ENCODE data around the gene SSR1.

SSR1 gene

DNA sequence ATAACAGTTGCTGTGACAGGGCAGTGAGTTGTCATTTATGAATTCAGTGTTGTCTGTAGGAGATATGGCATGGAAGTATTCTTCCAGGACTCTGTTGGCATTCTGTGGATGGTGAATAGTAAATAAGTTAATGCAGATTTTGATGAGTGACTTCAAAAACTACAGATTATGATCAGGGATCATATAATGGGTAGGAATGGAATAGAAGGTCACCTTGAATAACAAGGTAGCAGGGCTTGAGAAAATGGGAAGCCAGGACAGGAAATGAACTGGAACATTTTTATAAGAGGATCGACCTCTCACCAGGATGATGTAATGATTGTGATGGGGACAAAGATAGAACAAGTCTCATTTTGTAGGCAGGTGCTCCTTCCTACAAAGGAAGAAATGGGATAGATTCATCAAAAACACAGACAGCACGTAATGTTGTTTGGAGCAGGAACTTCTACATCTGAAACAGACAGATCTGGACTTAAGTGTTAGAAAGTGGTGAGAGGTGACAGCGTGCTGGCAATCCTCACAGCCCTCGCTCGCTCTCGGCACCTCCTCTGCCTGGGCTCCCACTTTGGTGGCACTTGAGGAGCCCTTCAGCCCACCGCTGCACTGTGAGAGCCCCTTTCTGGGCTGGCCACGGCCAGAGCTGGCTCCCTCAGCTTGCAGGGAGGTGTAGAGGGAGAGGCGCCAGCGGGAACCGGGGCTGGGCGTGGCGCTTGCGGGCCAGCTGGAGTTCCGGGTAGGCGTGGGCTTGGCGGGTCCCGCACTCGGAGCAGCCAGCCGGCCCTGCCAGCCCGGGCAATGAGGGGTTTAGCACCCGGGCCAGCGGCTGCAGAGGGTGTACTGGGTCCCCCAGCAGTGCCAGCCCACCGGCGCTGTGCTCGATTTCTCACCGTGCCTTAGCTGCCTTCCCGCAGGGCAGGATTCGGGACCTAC is 30.8 kb upstream of the SSR1 start:
- Histone ChIP-seq H3F3A (ENCODE audit: insufficient read depth, low read length) (no peaks in the 10 kb centered on the region), H4K20me1 (ENCODE audit: insufficient read depth, low read length) (no peaks in the 10 kb centered on the region), H3K9me2 (replicated peaks; ENCODE audit: insufficient read depth, low read length) (no peaks in the 10 kb centered on the region), H3K4me1 (ENCODE audit: low read length) (no peaks in the 10 kb centered on the region), H3K9me3 (replicated peaks; ENCODE audit: insufficient read depth, low read length) (no peaks in the 10 kb centered on the region), H3K27ac (ENCODE audit: low read length) (no peak overlapping the region), H3K9ac (ENCODE audit: low read length) (no peak overlapping the region), H3K79me2 (ENCODE audit: low read length) (no peaks in the 10 kb centered on the region), H3K4me3 (ENCODE audit: low read length) (no peak overlapping the region), H2AFZ (ENCODE audit: low read length) (no peak overlapping the region), H3K36me3 (replicated peaks; ENCODE audit: insufficient read depth, low read length) (no peaks in the 10 kb centered on the region), H3K4me2 (ENCODE audit: low read depth, low read length) (no peak overlapping the region), H3K27me3 (replicated peaks; ENCODE audit: insufficient read depth, low read length) (no peaks in the 10 kb centered on the region)
- TF ChIP-seq EZH2phosphoT487 (IDR thresholded peaks at IDR 0.05; ENCODE audit: low read length) (no peak), EZH2 (optimal IDR thresholded peaks at IDR 0.05; ENCODE audit: low read depth, low read length) (no peak)
- TF ChIP-seq, protein P1, sequence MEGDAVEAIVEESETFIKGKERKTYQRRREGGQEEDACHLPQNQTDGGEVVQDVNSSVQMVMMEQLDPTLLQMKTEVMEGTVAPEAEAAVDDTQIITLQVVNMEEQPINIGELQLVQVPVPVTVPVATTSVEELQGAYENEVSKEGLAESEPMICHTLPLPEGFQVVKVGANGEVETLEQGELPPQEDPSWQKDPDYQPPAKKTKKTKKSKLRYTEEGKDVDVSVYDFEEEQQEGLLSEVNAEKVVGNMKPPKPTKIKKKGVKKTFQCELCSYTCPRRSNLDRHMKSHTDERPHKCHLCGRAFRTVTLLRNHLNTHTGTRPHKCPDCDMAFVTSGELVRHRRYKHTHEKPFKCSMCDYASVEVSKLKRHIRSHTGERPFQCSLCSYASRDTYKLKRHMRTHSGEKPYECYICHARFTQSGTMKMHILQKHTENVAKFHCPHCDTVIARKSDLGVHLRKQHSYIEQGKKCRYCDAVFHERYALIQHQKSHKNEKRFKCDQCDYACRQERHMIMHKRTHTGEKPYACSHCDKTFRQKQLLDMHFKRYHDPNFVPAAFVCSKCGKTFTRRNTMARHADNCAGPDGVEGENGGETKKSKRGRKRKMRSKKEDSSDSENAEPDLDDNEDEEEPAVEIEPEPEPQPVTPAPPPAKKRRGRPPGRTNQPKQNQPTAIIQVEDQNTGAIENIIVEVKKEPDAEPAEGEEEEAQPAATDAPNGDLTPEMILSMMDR (IDR thresholded peaks at IDR 0.05; ENCODE audit: low read length): no peak
- no peak for DNase-seq

DNA sequence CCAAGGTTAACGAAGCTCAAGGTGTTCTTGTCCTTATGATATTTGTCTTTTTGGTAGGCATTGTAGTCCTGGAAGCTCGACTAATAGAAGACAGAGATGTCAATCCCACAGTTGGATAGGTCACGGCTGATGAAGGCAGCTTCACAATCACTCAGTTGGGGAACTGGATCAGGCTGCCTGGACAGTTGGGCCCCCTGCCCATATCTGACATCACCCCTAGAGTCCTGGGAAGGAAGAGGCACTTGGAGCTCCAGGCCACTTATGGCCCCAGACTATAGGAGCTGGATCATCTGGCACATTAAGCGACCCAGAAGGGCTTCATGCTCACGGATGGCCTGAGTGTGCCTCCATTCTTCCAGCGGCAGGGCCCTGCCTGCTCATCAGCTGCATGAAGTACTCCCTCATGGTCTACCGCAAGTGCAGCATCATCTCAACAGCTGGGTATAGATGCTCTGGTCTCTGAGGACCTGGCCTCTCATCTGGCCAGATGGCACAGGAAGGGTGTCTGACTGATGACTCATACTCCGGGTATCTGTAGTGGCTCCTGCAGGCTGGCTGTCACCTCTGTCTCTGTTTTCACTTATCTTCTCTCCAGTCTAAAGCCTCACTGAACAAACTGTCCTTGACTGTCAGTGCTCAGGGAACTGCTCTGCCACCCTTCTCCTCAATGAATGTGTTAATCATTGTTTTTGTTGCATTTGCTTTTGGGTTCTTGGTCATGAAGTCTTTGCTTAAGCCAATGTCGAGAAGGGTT is 29.2 kb upstream of the SSR1 start:
- Histone ChIP-seq H3K36me3 (replicated peaks; ENCODE audit: insufficient read depth, low read length) (no peaks in the 10 kb centered on the region), H3K4me1 (ENCODE audit: low read length) (no peaks in the 10 kb centered on the region), H3K79me2 (ENCODE audit: low read length) (no peaks in the 10 kb centered on the region), H2AFZ (ENCODE audit: low read length) (no peak overlapping the region), H3K4me3 (ENCODE audit: low read length) (no peak overlapping the region), H3K27ac (ENCODE audit: low read length) (no peak overlapping the region), H3K9ac (ENCODE audit: low read length) (no peak overlapping the region), H3K27me3 (replicated peaks; ENCODE audit: insufficient read depth, low read length) (no peaks in the 10 kb centered on the region), H3K4me2 (ENCODE audit: low read depth, low read length) (no peak overlapping the region), H4K20me1 (ENCODE audit: insufficient read depth, low read length) (no peaks in the 10 kb centered on the region), H3F3A (ENCODE audit: insufficient read depth, low read length) (no peaks in the 10 kb centered on the region), H3K9me2 (replicated peaks; ENCODE audit: insufficient read depth, low read length) (no peaks in the 10 kb centered on the region), H3K9me3 (replicated peaks; ENCODE audit: insufficient read depth, low read length) (no peaks in the 10 kb centered on the region)
- peak; percentile 61 for DNase-seq
- TF ChIP-seq EZH2phosphoT487 (IDR thresholded peaks at IDR 0.05; ENCODE audit: low read length): no peak
- TF ChIP-seq EZH2 (optimal IDR thresholded peaks at IDR 0.05; ENCODE audit: low read depth, low read length): no peak
- TF ChIP-seq, protein P1 (IDR thresholded peaks at IDR 0.05; ENCODE audit: low read length): no peak

DNA sequence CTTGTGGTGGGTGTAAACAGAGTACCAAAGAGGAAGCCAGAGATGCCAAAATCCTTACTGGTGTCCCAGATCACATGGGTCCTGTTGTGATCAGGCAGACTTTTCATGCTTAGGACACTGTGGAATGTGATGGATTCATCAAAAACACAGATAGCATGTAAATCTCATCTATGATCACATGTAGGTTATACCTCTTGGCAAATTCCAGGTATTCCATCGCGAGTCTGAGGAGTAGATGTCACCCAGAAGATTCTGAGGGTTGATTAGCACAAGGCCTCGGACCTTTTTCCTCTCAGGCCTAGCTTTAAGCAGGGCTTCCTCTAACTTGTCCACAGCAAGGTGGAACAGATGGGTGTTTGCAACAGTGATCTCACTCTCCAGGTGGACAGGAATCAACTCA is 28.3 kb upstream of the SSR1 start:
- H3K9me2 ChIP-seq (replicated peaks; ENCODE audit: insufficient read depth, low read length): no peaks in the 10 kb centered on the region
- no peaks in the 10 kb centered on the region for H3K36me3 ChIP-seq (replicated peaks; ENCODE audit: insufficient read depth, low read length)
- DNase-seq: no peak
- H3K4me2 ChIP-seq (ENCODE audit: low read depth, low read length): no peak overlapping the region
- TF ChIP-seq, protein P1 (IDR thresholded peaks at IDR 0.05; ENCODE audit: low read length): no peak
- no peak for TF ChIP-seq EZH2 (optimal IDR thresholded peaks at IDR 0.05; ENCODE audit: low read depth, low read length)
- TF ChIP-seq EZH2phosphoT487 (IDR thresholded peaks at IDR 0.05; ENCODE audit: low read length): no peak
- H3K9ac ChIP-seq (ENCODE audit: low read length): no peak overlapping the region
- H3K27ac ChIP-seq (ENCODE audit: low read length): no peak overlapping the region
- no peaks in the 10 kb centered on the region for H3K27me3 ChIP-seq (replicated peaks; ENCODE audit: insufficient read depth, low read length)
- H4K20me1 ChIP-seq (ENCODE audit: insufficient read depth, low read length): no peaks in the 10 kb centered on the region
- no peak overlapping the region for H2AFZ ChIP-seq (ENCODE audit: low read length)
- no peaks in the 10 kb centered on the region for H3F3A ChIP-seq (ENCODE audit: insufficient read depth, low read length)
- H3K79me2 ChIP-seq (ENCODE audit: low read length): no peaks in the 10 kb centered on the region
- no peaks in the 10 kb centered on the region for H3K4me1 ChIP-seq (ENCODE audit: low read length)
- H3K9me3 ChIP-seq (replicated peaks; ENCODE audit: insufficient read depth, low read length): no peaks in the 10 kb centered on the region
- H3K4me3 ChIP-seq (ENCODE audit: low read length): no peak overlapping the region

All from MM.1S (cell line).